SU-DHL-6 (cell line): Measurements from ENCODE around the gene TRIM2.

Experiments
- H2AFZ ChIP-seq: fragments of 200-600 bp; sonication (generic); 2 replicates; pipeline ENCODE4 v1.6.1; 2014; ENCODE audit warnings: low read depth, mild to moderate bottlenecking, moderate library complexity, mixed read lengths, antibody characterized with exemption, low read length; ENCODE audit not compliant: severe bottlenecking
- H3F3A ChIP-seq: fragments of 200-600 bp; shearing (Covaris generic); 2 replicates; pipeline ENCODE4 v1.6.0; 2016; ENCODE audit warnings: antibody characterized with exemption, mild to moderate bottlenecking; ENCODE audit not compliant: insufficient read depth
- H3K27ac ChIP-seq: fragments of 200-600 bp; sonication (generic); 2 replicates; pipeline ENCODE4 v1.5.1; 2016; ENCODE audit warnings: low read depth, mild to moderate bottlenecking, low read length, moderate library complexity, mixed read lengths
- H3K27me3 ChIP-seq: fragments of 200-600 bp; sonication (generic), shearing (Covaris generic); 2 replicates; pipeline ENCODE4 v1.6.0; 2014; ENCODE audit warnings: mild to moderate bottlenecking, low read length
- H3K36me3 ChIP-seq: fragments of 200-600 bp; sonication (generic); 2 replicates; pipeline ENCODE4 v1.6.1; 2014; ENCODE audit warnings: mild to moderate bottlenecking, low read length, mixed read lengths
- H3K4me2 ChIP-seq: fragments of 300-600, 200-600 bp; shearing (Covaris generic), sonication (generic); 2 replicates; pipeline ENCODE4 v1.6.0; 2014; ENCODE audit warnings: low read length, low read depth, mild to moderate bottlenecking; ENCODE audit not compliant: poor library complexity, severe bottlenecking
- H3K4me3 ChIP-seq: fragments of 200-600 bp; sonication (generic); 2 replicates; pipeline ENCODE4 v1.5.1; 2014; ENCODE audit warnings: antibody characterized with exemption, low read length, mild to moderate bottlenecking, mixed read lengths; ENCODE audit not compliant: insufficient read depth, poor library complexity, severe bottlenecking
- H3K79me2 ChIP-seq: fragments of 200-600 bp; sonication (generic); 2 replicates; pipeline ENCODE4 v1.6.1; 2014; ENCODE audit warnings: mild to moderate bottlenecking, low read length, moderate library complexity; ENCODE audit not compliant: insufficient read depth
- H3K9ac ChIP-seq: fragments of 200-600 bp; sonication (generic); 2 replicates; pipeline ENCODE4 v1.7.0; 2014; ENCODE audit warnings: mild to moderate bottlenecking, low read length
- H3K9me2 ChIP-seq: fragments of 200-600 bp; sonication (generic); replicated peaks from 2 replicates; pipeline ENCODE4 v1.6.1; 2014; ENCODE audit warnings: low read length; ENCODE audit not compliant: insufficient read depth
- H3K9me3 ChIP-seq: fragments of 200-600 bp; sonication (generic); 2 replicates; pipeline ENCODE4 v1.6.1; 2014; ENCODE audit warnings: low read length, mixed read lengths; ENCODE audit not compliant: insufficient read depth
- H4K20me1 ChIP-seq: fragments of 200-600 bp; sonication (generic); 2 replicates; pipeline ENCODE4 v1.6.1; 2014; ENCODE audit warnings: low read depth, mild to moderate bottlenecking, antibody characterized with exemption, low read length, moderate library complexity, mixed read lengths
- CTCF ChIP-seq: fragments of 200-600 bp; sonication (generic); IDR thresholded peaks from one replicate; pipeline ENCODE4 v1.5.1; 2017; ENCODE audit warnings: antibody characterized with exemption, mild to moderate bottlenecking, low read length, moderate library complexity; ENCODE audit not compliant: insufficient read depth, poor library complexity, severe bottlenecking
- EZH2phosphoT487 ChIP-seq: fragments of 200-600 bp; sonication (generic), shearing (Covaris generic); conservative IDR thresholded peaks from 2 replicates; pipeline ENCODE4 v1.6.1; 2018; ENCODE audit warnings: mild to moderate bottlenecking, antibody characterized with exemption, low read length, moderate library complexity, mixed read lengths

TRIM2 gene

GRCh38 chr4:153159016-153159415 lies 45.2 kb upstream of the TRIM2 start:
- H3K27me3 ChIP-seq, result no peaks in the 10 kb centered on the region
- H3K79me2 ChIP-seq, result no peaks in the 10 kb centered on the region
- H3K9me2 ChIP-seq, result no peaks in the 10 kb centered on the region
- H3K4me3 ChIP-seq, result no peak overlapping the region
- no peaks in the 10 kb centered on the region for H3K9me3 ChIP-seq
- H3K27ac ChIP-seq, result no peak overlapping the region
- H3K4me2 ChIP-seq, result no peak overlapping the region
- H2AFZ ChIP-seq, result no peak overlapping the region
- no peaks in the 10 kb centered on the region for H3F3A ChIP-seq
- H3K36me3 ChIP-seq, result no peaks in the 10 kb centered on the region
- no peaks in the 10 kb centered on the region for H4K20me1 ChIP-seq
- no peak overlapping the region for H3K9ac ChIP-seq
- no peak for TF ChIP-seq EZH2phosphoT487
- no peak for TF ChIP-seq CTCF

- no peak overlapping the region for H2AFZ ChIP-seq
- H3F3A ChIP-seq, result no peaks in the 10 kb centered on the region
- H4K20me1 ChIP-seq, result no peaks in the 10 kb centered on the region
- H3K36me3 ChIP-seq, result no peaks in the 10 kb centered on the region
- no peaks in the 10 kb centered on the region for H3K27me3 ChIP-seq
- H3K79me2 ChIP-seq, result no peaks in the 10 kb centered on the region
- H3K9me3 ChIP-seq, result no peaks in the 10 kb centered on the region
- TF ChIP-seq CTCF (no peak), EZH2phosphoT487 (no peak)
- no peak overlapping the region for H3K9ac ChIP-seq
- H3K9me2 ChIP-seq, result no peaks in the 10 kb centered on the region
- H3K27ac ChIP-seq, result no peak overlapping the region
- H3K4me2 ChIP-seq, result no peak overlapping the region
- H3K4me3 ChIP-seq, result no peak overlapping the region
These were observed 44.5 kb upstream of the TRIM2 start for GRCh38 chr4:153159728-153160221.

GRCh38 chr4:153160821-153161220 lies 43.4 kb upstream of the TRIM2 start:
- Histone ChIP-seq H3K9me3 (no peaks in the 10 kb centered on the region), H3K9me2 (no peaks in the 10 kb centered on the region), H3K27me3 (no peaks in the 10 kb centered on the region), H3K4me3 (no peak overlapping the region), H3K9ac (no peak overlapping the region), H3F3A (no peaks in the 10 kb centered on the region), H3K27ac (no peak overlapping the region), H3K79me2 (no peaks in the 10 kb centered on the region), H4K20me1 (no peaks in the 10 kb centered on the region), H3K36me3 (no peaks in the 10 kb centered on the region), H2AFZ (no peak overlapping the region), H3K4me2 (no peak overlapping the region)
- TF ChIP-seq CTCF (no peak), EZH2phosphoT487 (no peak)
